Spleen (tissue), 11 donors: Measurements from ENCODE around the gene MYO9A. TPM values are rescaled to one million over a fixed set of nuclear protein-coding genes. Genes with fewer than 3 reads are reported as not detected.

ENCODE experiments used
- DNase-seq: peaks from one replicate; pipeline ENCODE4 v3.0.0-alpha.2; 2020
- H3K27ac ChIP-seq, 8 donors: fragments of 200-600 bp; sonication (generic) in 7 of 8; 1 replicate in 4 of 8; 2 replicates in 4 of 8; pipeline versions ENCODE4 v1.5.0 to v1.8.0; 2016 to 2021; ENCODE audit warnings: inconsistent platforms in 4 of 8, mild to moderate bottlenecking in 4 of 8, moderate library complexity in 1 of 8
- H3K27me3 ChIP-seq, 7 donors: fragments of 200-600 bp; sonication (generic) in 6 of 7; replicated peaks in 1 of 7; 1 replicate in 4 of 7; 2 replicates in 3 of 7; pipeline versions ENCODE4 v1.5.0 to v1.8.0; 2016 to 2021; ENCODE audit warnings: inconsistent platforms in 3 of 7, mild to moderate bottlenecking in 1 of 7
- H3K36me3 ChIP-seq, 6 donors: fragments of 200-600 bp; sonication (generic) in 5 of 6; 1 replicate in 4 of 6; 2 replicates in 2 of 6; pipeline versions ENCODE4 v1.5.0 to v1.8.0; 2016 to 2021; ENCODE audit warnings: inconsistent platforms in 2 of 6
- H3K4me1 ChIP-seq, 6 donors: fragments of 200-600 bp; sonication (generic) in 5 of 6; 1 replicate in 3 of 6; 2 replicates in 3 of 6; pipeline versions ENCODE4 v1.5.0 to v1.8.0; 2016 to 2021; ENCODE audit warnings: inconsistent platforms in 3 of 6
- H3K4me3 ChIP-seq, 8 donors: fragments of 200-600 bp; sonication (generic) in 7 of 8; 1 replicate in 4 of 8; 2 replicates in 4 of 8; pipeline versions ENCODE4 v1.5.0 to v1.8.0; 2016 to 2021; ENCODE audit warnings: inconsistent platforms in 4 of 8, mild to moderate bottlenecking in 4 of 8, moderate library complexity in 2 of 8
- H3K9me3 ChIP-seq, 8 donors: fragments of 200-600 bp; sonication (generic) in 7 of 8; 1 replicate in 4 of 8; 2 replicates in 4 of 8; pipeline versions ENCODE4 v1.5.0 to v1.8.0; 2016 to 2021; ENCODE audit warnings: inconsistent platforms in 4 of 8
- CTCF ChIP-seq, 11 experiments: fragments of 200-600 bp in 7 of 11; fragments of 450-650 bp in 4 of 11; sonication (generic) in 4 of 11; IDR thresholded peaks in 8 of 11; conservative IDR thresholded peaks in 3 of 11; 1 replicate in 7 of 11; 2 replicates in 4 of 11; pipeline versions ENCODE4 v1.4.0 to v1.8.0; 2016 to 2021; ENCODE audit warnings: antibody characterized with exemption in 11 of 11, inconsistent platforms in 4 of 11, mild to moderate bottlenecking in 1 of 11
- POLR2A ChIP-seq, 3 donors: fragments of 450-650 bp; IDR thresholded peaks; one replicate each; pipeline ENCODE4 v1.5.1; 2017; ENCODE audit warnings: antibody characterized with exemption in 3 of 3, mild to moderate bottlenecking in 1 of 3
- POLR2AphosphoS5 ChIP-seq, 3 donors: sonication (generic); formaldehyde crosslinking; IDR thresholded peaks; one replicate each; pipeline ENCODE4 v1.5.1; 2017; ENCODE audit warnings: antibody characterized with exemption in 3 of 3
- WGBS, 5 donors: extraction: QIAGEN DNeasy Blood & Tissue Kit in 3 of 5; methylation state at CpG; one replicate each; pipeline versions ENCODE4 v1.1.5 to v1.1.7; 2013 to 2018; 5-methylcytosine and 5-hydroxymethylcytosine counted together
- intact Hi-C: fragments of 100-400 bp; cut with DNase I; formaldehyde crosslinking; loops from one replicate; pipeline ENCODE4 v1.15.0; 2023; ENCODE audit warnings: low total_unique reads
- polyA plus RNA-seq, 3 donors: library from polyadenylated mRNA; stranded (reverse); fragments of 200-250 nt; gene quantifications; one replicate each; pipeline ENCODE4 v1.2.1, GENCODE V29; 2013
- total RNA-seq, 7 donors: library from RNA; depleted of rRNA in 3 of 7; stranded (reverse); fragments of >200 nt in 3 of 7; fragmentation: NEBNext Ultra II Directional in 4 of 7; extraction: Animal tissue kit (Norgen Biotek cat#: 25700) in 4 of 7; gene quantifications; one replicate each; pipeline versions ENCODE4 v1.1.0 to v1.2.1, GENCODE V29; 2016 to 2021
- donor health status: healthy with polysubstance abuse.
- donor health status: DM: no; HTN: no; CAD: no; lungs with moderate emphysema.
- donor health status: DM: no; HTN: no; CAD: no.
- donor health status: Bipolar disorder and iron deficiency.
- donor health status: healthy.
- donor health status: DM: no; HTN: no; CAD: no.
- donor health status: DM: yes; HTN: yes; CAD: no.

MYO9A gene
- total and polyA plus RNA-seq, 10 donors: 1.7 to 80.9 (median 50.9) TPM

- WGBS, 5 donors: 85 to 91% (median 88%) methylated on average over 15 of the region's 15 CpGs
- TF ChIP-seq POLR2A (IDR thresholded peaks at IDR 0.05) (no peak), POLR2AphosphoS5 (IDR thresholded peaks at IDR 0.05) (no peak), CTCF (IDR thresholded peaks at IDR 0.05 in 8 of 11, conservative IDR thresholded peaks at IDR 0.05 in 3 of 11) (no peak)
- no peaks in the 10 kb centered on the region for H3K9me3 ChIP-seq
- peaks cover 0 to 23% (median 0%) of the 10 kb centered on the region in 7 donors for H3K27me3 ChIP-seq
- no peaks in the 10 kb centered on the region for H3K4me1 ChIP-seq
- H3K27ac ChIP-seq: no peak overlapping the region
- H3K36me3 ChIP-seq: no peaks in the 10 kb centered on the region
- no peak for DNase-seq
- H3K4me3 ChIP-seq: no peak overlapping the region
- intact Hi-C loops: no loop called here
Measured at GRCh38 chr15:71788646-71789579, 329.0 kb downstream of the MYO9A start.

GRCh38 chr15:71786673-71787072 is 331.3 kb downstream of the MYO9A start:
- Histone ChIP-seq H3K9me3 (no peaks in the 10 kb centered on the region), H3K27ac (no peak overlapping the region), H3K4me1 (no peaks in the 10 kb centered on the region), H3K36me3 (no peaks in the 10 kb centered on the region), H3K4me3 (no peak overlapping the region), H3K27me3 (peaks cover 0 to 32% (median 0%) of the 10 kb centered on the region in 7 donors)
- TF ChIP-seq CTCF (IDR thresholded peaks at IDR 0.05 in 8 of 11, conservative IDR thresholded peaks at IDR 0.05 in 3 of 11) (no peak), POLR2AphosphoS5 (IDR thresholded peaks at IDR 0.05) (no peak), POLR2A (IDR thresholded peaks at IDR 0.05) (no peak)
- WGBS, 5 donors: 76 to 79% (median 78%) methylated on average over 7 of the region's 7 CpGs
- DNase-seq: no peak
- intact Hi-C loops: no loop called here

- no peaks in the 10 kb centered on the region for H3K4me1 ChIP-seq
- 83 to 90% (median 85%) methylated on average over 2 of the region's 2 CpGs for WGBS, 5 donors
Measured at GRCh38 chr15:71785996-71786395, 332.0 kb downstream of the MYO9A start.

More at GRCh38 chr15:71785996-71786395, 332.0 kb downstream of the MYO9A start:
- no peak for TF ChIP-seq CTCF (IDR thresholded peaks at IDR 0.05 in 8 of 11, conservative IDR thresholded peaks at IDR 0.05 in 3 of 11)
- TF ChIP-seq POLR2AphosphoS5 (IDR thresholded peaks at IDR 0.05): no peak
- no peak for TF ChIP-seq POLR2A (IDR thresholded peaks at IDR 0.05)
- H3K9me3 ChIP-seq: no peaks in the 10 kb centered on the region
- H3K4me3 ChIP-seq: no peak overlapping the region
- H3K27ac ChIP-seq: no peak overlapping the region
- H3K36me3 ChIP-seq: no peaks in the 10 kb centered on the region
- DNase-seq: no peak
- H3K27me3 ChIP-seq: peaks cover 0 to 39% (median 0%) of the 10 kb centered on the region in 7 donors
- intact Hi-C loops: no loop called here
